Gastrocnemius medialis (tissue), 4 donors: ENCODE results near the gene AGK.

Experiments used
- CTCF ChIP-seq, 5 experiments: fragments of 450-650 bp in 3 of 5; fragments of 200-600 bp in 2 of 5; sonication (generic) in 2 of 5; IDR thresholded peaks in 4 of 5; conservative IDR thresholded peaks in 1 of 5; 1 replicate in 4 of 5; 2 replicates in 1 of 5; pipeline ENCODE4 v1.5.1; 2016 to 2019; ENCODE audit warnings: antibody characterized with exemption in 5 of 5, mild to moderate bottlenecking in 3 of 5, moderate library complexity in 3 of 5
- POLR2A ChIP-seq, 2 donors: fragments of 450-650 bp; IDR thresholded peaks; one replicate each; pipeline ENCODE4 v1.6.1; 2017; ENCODE audit warnings: antibody characterized with exemption in 2 of 2, mild to moderate bottlenecking in 2 of 2, moderate library complexity in 2 of 2

- TF ChIP-seq CTCF (IDR thresholded peaks at IDR 0.05 in 4 of 5, conservative IDR thresholded peaks at IDR 0.05 in 1 of 5) (no peak), POLR2A (IDR thresholded peaks at IDR 0.05) (no peak)
Measured at GRCh38 chr7:141671705-141672496, 120.7 kb downstream of the AGK start.
